HG03558 (cell line): ENCODE results near the gene HACD1.

Experiments
- ATAC-seq: cut with Tn5 transposase; IDR thresholded peaks from one replicate; pipeline ENCODE4 v1.9.1; 2021; ENCODE audit warnings: moderate number of reproducible peaks; ENCODE audit not compliant: unreplicated experiment; ENCODE audit errors: extremely low read depth

Gene HACD1, protein sequence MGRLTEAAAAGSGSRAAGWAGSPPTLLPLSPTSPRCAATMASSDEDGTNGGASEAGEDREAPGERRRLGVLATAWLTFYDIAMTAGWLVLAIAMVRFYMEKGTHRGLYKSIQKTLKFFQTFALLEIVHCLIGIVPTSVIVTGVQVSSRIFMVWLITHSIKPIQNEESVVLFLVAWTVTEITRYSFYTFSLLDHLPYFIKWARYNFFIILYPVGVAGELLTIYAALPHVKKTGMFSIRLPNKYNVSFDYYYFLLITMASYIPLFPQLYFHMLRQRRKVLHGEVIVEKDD

DNA sequence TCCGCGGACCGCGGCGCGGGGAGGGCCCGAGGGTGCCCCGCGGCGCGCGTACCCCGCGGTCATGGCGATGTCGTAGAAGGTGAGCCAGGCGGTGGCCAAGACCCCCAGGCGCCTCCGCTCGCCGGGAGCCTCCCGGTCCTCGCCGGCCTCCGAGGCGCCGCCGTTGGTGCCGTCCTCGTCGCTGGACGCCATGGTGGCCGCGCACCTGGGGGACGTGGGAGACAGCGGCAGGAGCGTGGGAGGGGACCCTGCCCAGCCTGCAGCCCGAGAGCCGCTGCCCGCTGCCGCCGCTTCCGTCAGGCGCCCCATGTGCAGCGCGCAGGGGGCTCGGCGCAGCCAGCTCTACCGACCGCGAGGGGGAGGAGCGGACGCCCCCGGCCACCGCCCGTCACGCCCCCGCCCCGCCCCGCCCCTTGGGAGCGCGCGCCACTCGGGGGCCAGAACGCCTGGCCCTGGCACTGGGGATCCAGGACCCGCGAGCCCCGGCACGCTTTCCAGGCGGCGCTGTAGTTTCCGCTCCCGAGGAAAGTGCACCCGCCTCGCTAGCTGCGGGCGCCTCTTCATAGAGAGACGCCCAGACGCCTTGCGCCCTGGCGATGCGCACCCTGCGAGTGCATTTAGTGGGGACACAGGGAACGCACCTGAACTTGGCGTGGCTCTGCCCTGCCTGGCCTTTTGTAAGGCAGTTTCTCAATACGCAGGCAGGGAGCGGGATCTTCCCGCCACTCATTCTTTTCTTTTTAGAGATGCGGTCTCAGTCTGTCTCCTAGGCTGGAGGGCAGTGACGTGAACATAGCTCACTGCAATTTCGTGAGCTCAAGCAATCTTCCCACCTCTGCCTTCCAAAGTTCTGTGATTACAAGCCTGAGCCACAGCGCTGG is at the start of gene HACD1:
HACD1 (minus strand) TSS at position 344 of the 881 bp plus-strand sequence; CDS start at position 309, 35 bp downstream.
- peak; percentile 51 for ATAC-seq

DNA sequence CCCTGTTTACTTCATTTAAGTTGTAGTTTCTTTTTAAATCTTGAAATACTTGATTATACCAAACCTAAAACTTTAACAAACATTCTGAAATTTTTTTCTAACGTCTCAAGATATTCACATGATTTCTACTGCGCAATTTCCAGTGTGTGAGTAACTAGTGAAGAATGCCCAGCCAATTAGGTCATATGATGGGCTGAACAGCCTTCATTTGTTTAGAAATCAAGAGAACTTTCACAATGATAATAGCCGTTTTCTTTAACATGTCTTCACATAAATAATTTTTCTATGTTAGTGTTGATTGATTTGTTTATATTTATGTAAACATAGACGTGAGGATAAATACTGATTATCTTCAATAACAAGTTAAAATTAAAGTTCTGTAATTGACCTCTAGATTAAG is 48.6 kb upstream of the HACD1 start:
- no peak for ATAC-seq

DNA sequence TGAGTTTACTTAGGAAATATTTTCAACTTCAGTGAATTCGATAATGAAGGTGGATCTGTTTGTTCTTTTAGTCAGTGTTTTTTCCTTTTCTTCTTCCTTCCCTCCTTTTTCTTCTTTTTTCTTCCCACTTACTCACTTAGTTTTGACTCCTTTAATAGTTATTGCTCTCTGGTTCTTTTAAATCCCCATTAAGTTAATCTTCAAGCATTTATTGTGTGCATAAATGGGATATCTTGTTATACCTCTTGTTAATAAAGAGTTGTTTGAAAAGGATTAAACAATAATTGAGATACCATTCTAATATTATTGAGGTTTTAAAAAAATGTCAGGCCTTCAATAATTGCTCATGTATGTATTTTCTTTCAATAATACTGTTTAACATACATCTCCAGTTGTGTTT is 46.3 kb upstream of the HACD1 start:
- ATAC-seq = no peak

DNA sequence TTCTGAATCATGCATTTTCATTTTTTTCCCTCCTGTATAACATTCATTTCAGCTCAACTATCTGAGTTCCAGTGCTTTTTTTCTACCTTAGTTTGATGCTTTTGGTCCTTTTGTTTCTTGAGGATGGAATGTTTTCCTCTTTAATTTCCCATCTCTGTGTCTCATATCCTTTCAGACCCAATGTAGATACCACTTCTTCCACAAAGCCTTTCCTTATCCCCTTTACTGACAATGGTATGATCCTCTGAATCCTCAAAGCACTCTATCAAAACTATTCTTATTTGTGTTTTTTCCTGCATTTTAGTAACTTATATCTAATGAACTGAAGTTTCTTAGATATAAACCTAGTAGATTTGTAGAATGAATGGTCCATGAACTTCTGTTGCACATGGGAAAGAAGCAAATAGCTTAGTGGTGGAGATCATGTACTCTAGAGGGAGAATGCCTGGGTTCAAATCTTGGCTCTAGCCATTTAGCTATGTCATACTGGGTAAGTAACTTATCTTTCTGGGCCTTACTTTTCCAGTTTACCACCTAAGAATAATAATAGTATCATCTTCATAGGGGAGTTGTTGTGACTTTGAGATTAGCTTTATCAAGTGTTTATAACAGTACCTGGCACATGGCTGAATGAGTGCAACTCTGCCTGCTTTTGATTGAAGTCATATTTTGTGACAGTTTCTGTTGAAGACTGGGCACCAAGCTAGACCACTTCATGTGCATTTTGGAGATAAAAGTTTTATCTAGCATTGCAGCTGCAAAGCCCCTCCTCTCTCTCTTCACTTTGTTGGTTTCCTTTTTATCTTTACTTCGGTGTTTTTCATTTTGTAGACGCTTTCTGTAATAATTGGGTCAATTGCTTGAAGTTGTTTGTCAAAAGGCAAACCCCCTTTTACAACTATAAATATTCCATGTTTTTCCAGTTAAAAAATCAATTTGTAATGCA is 45.3 kb upstream of the HACD1 start:
- ATAC-seq = no peak

DNA sequence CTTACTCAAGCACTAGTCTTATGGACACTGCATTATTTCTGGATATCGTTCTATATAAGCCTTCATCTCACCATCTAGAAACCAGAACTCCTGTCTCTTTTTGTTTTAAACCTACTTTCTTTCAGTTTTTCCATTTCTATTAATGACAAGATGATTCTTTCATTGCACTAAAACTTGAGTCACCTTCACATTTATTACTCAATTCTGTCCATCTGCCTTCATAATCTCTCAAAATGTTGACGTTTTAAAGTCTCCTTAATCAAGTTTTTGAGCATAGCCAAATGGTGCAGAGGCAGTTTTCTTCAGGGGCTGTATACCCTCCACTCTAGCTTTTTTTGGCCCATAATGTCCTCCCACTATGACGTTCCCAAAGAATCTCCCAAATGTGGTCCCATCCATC is 44.3 kb upstream of the HACD1 start:
- no peak for ATAC-seq

DNA sequence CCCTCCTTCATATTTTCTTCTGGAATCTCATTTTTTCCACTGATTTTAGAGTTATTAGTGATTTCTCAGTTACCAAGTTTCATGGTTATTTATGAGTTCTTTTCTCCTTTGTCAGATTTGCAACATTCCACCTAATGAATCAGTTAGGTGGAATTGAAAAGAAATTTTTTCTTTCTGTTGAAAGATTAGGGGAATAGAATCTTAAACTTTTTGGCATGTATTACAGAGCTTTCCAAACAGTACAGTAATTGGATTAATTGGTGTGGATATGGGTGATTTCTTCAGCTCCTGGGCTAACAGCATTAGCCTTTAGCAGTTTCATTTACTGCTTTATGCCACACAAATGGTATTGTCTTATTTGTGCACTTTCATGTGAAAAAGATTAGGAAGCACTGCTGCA is 43.7 kb upstream of the HACD1 start:
- no peak for ATAC-seq

DNA sequence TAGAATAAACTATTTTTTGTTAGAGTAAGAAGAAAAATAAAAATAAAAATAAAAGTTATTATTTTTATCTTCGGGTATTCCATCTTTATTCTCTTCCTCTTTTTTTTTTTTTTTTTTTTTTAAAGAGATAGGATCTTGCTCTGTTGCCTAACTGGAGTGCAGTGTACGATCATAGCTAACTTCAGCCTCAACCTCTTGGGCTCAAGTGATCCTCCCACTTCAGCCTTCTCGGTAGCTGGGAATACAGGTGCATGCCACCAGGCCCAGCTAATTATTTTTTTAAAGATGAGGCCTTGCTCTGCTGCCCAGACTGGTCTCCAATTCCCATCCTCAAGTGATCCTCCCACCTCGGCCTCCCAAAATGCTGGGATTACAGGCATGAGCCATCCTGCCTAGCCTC is 42.2 kb upstream of the HACD1 start:
- ATAC-seq = no peak

DNA sequence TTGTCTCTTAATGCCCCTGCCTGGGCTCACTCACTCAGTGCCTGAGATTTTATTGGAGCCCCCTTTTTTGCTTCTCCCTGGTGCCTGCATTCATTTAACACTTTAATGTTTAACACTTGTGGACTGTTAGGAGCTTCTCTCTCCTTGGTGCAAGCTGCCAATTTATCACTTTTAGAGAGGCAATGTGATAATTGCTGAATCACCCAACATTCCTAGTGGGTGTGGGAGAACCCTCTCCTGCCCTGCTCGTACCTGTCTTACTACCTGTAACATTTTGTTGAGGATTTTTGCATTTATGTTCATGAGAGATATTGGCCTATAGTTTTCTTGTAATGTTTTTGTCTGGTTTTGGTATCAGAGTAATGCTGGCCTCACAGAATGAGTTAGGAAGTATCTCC is 39.9 kb upstream of the HACD1 start:
- ATAC-seq = no peak

DNA sequence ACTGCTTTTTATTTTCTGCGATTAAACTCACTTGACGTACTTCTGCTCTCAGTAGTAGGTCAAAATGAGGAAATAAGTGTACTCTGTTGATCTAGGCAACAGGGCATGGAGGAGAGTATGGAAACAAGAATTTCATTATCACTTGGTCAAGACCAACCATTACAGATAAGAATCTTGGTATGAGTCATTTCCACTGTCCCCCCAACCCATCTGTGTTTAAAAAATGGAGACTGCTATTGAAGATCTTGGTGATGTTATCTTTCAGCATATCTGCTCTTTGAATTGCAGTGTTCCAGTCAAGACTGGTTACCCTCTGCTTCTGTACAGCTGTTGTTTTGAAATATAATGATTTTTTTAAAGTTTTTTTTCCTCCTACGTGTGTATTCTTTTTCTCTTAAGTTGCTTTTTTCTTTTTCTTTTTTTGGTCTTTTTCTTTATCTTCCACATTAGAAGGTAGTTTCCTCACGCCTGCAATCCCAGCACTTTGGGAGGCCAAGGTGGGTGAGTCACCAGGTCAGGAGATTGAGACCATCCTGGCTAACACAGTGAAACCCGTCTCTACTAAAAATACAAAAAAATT is 38.5 kb upstream of the HACD1 start:
- ATAC-seq = peak; percentile 68

DNA sequence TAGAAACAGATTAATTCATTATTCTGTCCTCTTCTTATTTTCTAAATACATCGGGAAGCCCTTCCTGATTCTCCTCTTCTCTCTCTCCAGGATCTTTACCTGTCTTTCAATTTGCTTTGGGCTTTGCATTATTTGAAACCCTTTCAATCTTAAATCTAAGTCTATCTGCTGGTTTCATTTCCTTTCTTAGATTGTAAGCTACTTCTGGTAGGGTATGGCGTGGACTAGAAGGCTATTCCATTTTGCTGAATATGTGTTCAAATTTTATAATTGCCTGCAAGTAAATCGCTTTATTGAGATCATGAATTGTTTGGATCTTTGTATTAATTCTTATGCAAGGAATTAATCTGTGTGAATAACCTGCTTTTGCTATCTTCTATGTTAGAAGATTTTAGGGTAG is 37.8 kb upstream of the HACD1 start:
- ATAC-seq = no peak

DNA sequence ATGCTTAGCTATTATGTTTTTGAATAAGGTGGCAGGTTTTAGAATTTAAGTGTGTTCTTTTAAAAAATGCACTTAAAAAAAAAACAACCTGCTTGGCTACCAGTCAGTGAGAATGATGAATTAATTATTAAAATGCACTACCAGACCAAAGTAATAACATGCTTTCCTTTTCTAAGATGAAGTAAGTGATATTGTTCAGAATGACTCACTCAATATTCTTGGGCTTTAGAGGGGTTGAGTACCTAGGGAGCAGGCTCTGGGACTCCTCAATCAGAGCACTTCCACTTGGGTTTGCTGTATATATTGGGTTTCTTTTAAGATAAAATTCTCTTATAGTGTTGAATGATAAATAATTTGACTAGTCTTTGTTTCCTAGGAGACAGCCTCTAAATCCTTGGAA is 35.4 kb upstream of the HACD1 start:
- no peak for ATAC-seq

DNA sequence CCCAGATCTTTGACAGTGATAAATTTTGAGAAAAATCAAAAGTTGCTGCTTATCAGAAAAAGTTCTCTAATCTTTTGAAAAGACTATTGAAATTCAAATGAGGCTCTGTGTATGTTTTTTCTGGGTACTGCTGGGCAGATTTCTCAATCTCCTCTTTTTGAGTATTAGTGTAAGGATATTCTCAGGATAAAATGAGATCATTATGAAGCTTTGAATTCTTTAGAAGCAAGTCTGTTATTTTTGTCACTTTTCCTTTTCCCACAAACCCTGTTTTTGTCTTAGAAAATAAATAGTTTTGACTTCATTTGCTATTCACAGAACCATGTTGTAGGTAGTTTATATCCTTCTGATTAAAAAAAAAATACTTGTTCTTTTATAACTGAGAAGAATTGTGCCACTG is 34.7 kb upstream of the HACD1 start:
- no peak for ATAC-seq

DNA sequence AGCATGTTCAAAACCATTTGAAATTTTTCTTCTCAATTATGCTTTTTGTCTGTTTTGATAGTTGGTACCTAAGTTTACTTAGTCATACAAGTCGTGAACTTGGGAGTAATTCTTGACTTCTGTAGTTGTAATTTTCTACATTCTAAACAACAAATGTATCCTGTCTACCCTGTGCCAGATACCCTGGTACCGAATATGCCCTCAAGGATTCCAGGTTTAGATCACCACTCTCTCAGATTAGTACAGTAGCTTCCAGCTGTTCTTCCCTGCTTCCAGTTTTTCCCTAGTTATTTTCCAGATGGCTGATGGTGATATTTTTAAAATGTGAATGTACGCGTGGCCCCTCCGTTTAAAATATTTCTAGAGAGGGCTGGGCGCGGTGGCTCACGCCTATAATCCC is 33.2 kb upstream of the HACD1 start:
- no peak for ATAC-seq

DNA sequence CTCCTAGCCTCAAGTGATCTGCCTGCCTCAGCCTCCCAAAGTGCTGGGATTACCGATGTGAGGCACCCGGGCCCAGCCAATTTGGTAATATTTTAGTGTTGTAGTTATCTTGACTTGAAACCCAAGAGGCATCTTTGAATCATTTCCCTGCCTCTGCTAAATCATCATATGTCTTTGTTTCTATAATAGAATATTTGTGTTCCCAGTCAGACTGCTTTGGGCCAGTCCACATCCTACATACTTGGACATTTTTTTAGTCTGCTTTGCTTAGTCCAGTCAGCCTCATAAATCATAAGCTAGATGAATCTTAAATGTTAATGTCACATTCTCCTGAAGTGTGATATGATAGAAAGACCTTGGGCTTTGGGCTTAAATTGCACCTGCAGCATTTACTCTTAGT is 32.7 kb upstream of the HACD1 start:
- ATAC-seq = no peak

DNA sequence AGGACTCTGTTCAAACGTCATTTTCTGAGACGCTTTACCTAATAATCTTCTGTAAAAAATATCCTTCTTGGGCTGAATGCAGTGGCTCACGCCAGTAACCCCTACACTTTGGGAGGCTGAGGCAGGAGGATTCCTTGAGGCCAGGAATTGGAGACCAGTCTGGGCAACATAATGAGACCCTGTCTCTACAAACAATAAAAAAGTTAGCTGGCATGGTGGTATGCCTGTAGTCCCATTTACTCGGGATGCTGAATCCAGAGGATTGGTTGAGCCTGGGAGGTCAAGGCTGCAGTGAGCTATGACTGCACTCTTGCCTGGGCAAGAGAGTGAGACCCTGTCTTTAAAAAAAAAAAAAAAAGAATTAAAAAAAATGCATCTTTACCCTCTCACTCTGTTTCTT is 31.9 kb upstream of the HACD1 start:
- ATAC-seq = no peak

DNA sequence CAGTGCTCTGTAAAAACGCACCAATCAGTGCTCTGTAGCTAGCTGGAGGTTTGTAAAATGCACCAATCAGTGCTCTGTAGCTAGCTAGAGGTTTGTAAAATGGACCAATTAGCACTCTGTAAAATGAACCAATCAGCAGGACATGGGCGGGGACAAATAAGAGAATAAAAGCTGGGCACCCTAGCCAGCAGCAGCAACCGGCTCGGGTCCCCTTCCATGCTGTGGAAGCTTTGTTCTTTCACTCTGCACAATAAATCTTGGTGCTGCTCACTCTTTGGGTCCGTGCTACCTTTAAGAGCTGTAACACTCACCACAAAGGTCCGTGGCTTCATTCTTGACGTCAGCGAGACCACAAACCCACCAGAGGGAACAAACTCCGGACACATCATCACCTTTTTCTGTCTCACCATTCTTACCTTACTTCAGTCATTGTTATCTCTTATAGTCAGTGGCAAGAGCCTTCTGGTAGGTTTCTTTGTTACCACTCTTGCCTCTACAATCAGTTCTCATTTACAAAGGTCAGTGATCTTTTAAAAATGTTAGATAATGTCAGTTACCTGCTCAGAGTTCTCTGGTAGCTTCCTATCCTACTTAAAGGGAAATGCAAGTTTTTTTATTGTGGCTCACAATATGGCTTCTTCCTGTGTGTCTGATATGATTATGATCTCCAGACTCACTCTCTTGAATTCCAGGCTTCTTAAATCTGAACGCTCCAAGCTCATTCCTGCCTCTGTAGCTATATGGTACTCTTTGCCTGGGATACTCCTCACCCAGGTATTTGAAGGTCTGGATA is 31.3 kb upstream of the HACD1 start:
- ATAC-seq = no peak

DNA sequence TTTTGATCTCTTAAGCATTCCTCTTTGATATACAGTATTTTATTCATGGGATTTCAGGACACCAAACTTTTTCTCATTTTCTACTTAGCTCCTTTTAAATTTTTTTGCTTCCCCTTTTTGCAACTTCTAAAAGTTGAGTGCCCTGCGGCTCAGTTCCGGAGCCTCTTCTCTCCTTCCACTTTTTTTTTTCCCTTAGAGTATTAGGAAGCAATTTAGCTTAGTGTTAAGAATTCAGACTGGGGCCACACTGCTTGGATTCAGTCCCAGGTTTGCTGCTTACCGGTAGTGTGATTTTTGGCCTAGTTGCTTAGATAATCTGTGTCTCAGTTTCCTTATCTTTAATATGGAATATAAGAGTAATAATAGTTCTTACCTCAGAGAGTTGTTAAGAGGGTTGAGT is 30.2 kb upstream of the HACD1 start:
- no peak for ATAC-seq

DNA sequence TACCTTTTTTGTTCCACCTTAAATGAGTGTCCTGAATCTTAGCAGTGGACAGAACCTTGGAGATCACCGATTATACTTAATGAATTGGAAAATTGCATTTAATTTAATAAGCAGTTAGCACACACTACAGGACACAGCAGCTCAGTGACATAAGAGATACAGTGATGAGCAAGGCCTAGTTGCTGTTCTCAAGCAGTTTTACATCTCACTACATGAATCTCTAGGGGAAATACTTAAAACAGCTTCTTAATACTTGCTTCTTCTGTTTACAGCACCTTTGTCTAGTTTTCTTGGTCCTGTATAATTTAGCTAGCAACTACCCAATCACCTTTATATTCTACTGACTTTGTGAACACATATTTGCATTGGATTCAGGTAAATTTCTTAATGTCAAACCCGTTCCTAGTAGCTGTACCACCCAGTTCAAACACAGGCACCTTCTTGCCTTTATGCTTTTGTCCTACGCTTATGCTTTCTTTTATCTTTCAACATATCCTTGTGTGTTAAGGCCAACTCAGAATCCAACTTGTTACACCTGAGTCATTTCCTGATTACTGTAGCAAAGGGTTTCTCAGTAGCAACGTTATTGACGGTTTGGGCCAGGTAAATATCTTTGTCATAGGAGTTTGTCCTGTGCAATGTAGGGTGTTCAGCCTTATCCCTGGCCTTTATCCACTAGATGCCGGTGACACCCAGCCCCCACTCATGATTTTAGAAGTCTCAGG is 28.6 kb upstream of the HACD1 start:
- no peak for ATAC-seq

DNA sequence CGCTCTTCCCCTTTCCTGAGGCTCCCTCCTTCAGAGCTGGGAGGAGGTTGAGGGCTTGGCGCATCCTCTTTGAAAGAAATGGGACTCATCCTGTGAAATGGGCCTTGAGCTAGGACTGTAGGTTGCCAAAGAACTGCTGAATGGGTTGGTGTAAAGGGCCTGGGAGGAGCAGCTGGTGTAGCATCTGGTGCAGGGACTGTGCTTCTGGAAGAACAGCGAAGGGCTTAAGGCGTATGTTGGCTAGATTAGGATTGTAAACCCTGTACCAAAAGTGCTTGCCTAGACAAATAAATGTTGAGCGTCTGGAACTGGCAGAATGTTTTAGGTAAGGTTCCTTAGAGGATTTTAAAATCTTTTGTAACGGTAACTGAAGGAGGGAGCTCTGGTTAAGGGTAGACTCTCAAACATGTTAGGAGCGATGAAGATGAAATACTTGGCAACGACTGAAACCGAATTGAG is 27.3 kb upstream of the HACD1 start:
- peak; percentile 7 for ATAC-seq
